ENCODE data around the gene NPAS2.

DNA sequence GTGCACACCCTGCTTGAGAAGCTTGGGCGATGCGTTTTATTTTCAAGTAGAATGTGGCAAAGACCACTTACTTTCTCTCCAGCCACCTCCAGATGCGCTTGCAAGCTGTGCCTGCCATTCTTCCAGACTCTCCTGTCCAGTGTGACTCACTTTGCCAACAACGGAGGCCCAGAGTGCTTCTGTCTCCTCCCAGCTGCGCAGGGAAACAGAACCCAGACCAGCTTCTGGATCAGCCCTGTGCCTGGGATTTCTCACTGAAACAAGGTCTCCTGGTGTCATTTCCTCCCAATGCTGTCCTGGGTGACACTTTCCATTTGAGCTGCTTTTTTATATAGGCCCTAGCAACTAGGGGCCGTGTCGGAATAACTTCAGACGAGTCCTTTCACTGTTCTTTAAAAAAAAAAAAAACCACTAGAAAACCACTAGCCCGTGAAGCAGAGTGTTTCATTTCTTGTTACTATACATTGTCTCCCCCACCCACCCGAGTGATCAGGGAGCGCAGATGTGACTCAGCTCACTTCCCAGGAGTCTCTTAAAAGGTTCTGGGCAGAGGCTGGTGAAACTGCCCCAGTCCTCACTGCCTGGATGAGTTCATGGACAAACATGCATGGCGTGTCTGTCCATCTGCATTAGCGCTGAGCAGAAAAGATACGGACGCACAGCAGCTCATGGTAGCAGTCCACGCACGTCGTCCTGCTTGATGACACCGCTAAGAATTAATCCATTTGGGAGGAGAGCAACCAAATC is 156.9 kb downstream of the NPAS2 start:
- no peak for TF ChIP-seq CTCF (IDR thresholded peaks at IDR 0.05)
- peak; percentile 21 to 82 (median 64) for TF ChIP-seq POLR2AphosphoS5 (IDR thresholded peaks at IDR 0.05)
- no peak for TF ChIP-seq EP300 (IDR thresholded peaks at IDR 0.05; ENCODE audit: low read depth)

Measured in transverse colon (tissue), 4 donors.